ENCODE data around the gene PGAP6. TPM values are rescaled to one million over a fixed set of nuclear protein-coding genes. Genes with fewer than 3 reads are reported as not detected.
"Not testable (repeated sequence)": the region's sequence is repeated elsewhere in the genome, so short reads cannot be mapped to it uniquely, and the experiment has no call there.

PGAP6 gene
- total RNA-seq, 1 donor = 54.3 TPM

GRCh38 chr16:379183-379960, 2.4 kb downstream of the PGAP6 start:
- no peak overlapping the region for H3K4me2 ChIP-seq (ENCODE audit: insufficient read depth, low read length)
- peaks cover 15% of the 10 kb centered on the region for H4K20me1 ChIP-seq (ENCODE audit: insufficient read depth, low read length)
- H3K27ac ChIP-seq (ENCODE audit: low read depth, low read length) = no peak overlapping the region
- H3K9me3 ChIP-seq (ENCODE audit: low read depth, low read length) = no peaks in the 10 kb centered on the region
- H2AFZ ChIP-seq (ENCODE audit: low read length) = no peak overlapping the region
- no peak overlapping the region for H3K4me3 ChIP-seq (ENCODE audit: insufficient read depth, low read length)
- H3K27me3 ChIP-seq (ENCODE audit: insufficient read depth, low read length) = no peaks in the 10 kb centered on the region
- H3K4me1 ChIP-seq (ENCODE audit: insufficient read depth, low read length) = peaks cover 2% of the 10 kb centered on the region
- peaks cover 30% of the 10 kb centered on the region for H3K79me2 ChIP-seq (ENCODE audit: insufficient read depth, low read length)
- H3K36me3 ChIP-seq (ENCODE audit: insufficient read depth, low read length) = peaks cover 21% of the 10 kb centered on the region
- DNase-seq (ENCODE audit: insufficient read length, low spot score, missing footprints) = no peak
- no peak for TF ChIP-seq CTCF (IDR thresholded peaks at IDR 0.05; ENCODE audit: extremely low read depth, low read depth, low read length)

- no peak overlapping the region for H3K4me3 ChIP-seq (ENCODE audit: insufficient read depth, low read length)
- DNase-seq (ENCODE audit: insufficient read length, low spot score, missing footprints) = no peak
- TF ChIP-seq CTCF (IDR thresholded peaks at IDR 0.05; ENCODE audit: extremely low read depth, low read depth, low read length) = no peak
- H3K4me1 ChIP-seq (ENCODE audit: insufficient read depth, low read length) = peaks cover 2% of the 10 kb centered on the region
- H3K36me3 ChIP-seq (ENCODE audit: insufficient read depth, low read length) = peaks cover 22% of the 10 kb centered on the region
- no peaks in the 10 kb centered on the region for H3K9me3 ChIP-seq (ENCODE audit: low read depth, low read length)
- no peaks in the 10 kb centered on the region for H3K27me3 ChIP-seq (ENCODE audit: insufficient read depth, low read length)
- H3K4me2 ChIP-seq (ENCODE audit: insufficient read depth, low read length) = no peak overlapping the region
- H4K20me1 ChIP-seq (ENCODE audit: insufficient read depth, low read length) = peaks cover 15% of the 10 kb centered on the region
- H3K27ac ChIP-seq (ENCODE audit: low read depth, low read length) = no peak overlapping the region
- H2AFZ ChIP-seq (ENCODE audit: low read length) = no peak overlapping the region
- peaks cover 30% of the 10 kb centered on the region for H3K79me2 ChIP-seq (ENCODE audit: insufficient read depth, low read length)
Observed at GRCh38 chr16:378821-379182, 3.0 kb downstream of the PGAP6 start.

GRCh38 chr16:378113-378820, 3.5 kb downstream of the PGAP6 start:
- not testable (repeated sequence) for H3K27me3 ChIP-seq (ENCODE audit: insufficient read depth, low read length); H2AFZ ChIP-seq (ENCODE audit: low read length); H3K4me2 ChIP-seq (ENCODE audit: insufficient read depth, low read length); DNase-seq (ENCODE audit: insufficient read length, low spot score, missing footprints); H3K27ac ChIP-seq (ENCODE audit: low read depth, low read length); H3K4me1 ChIP-seq (ENCODE audit: insufficient read depth, low read length); H3K9me3 ChIP-seq (ENCODE audit: low read depth, low read length); H3K4me3 ChIP-seq (ENCODE audit: insufficient read depth, low read length)
- Histone ChIP-seq H4K20me1 (ENCODE audit: insufficient read depth, low read length) (peaks cover 15% of the 10 kb centered on the region), H3K79me2 (ENCODE audit: insufficient read depth, low read length) (peaks cover 30% of the 10 kb centered on the region), H3K36me3 (ENCODE audit: insufficient read depth, low read length) (peaks cover 22% of the 10 kb centered on the region)

GRCh38 chr16:377419-377951, 4.3 kb downstream of the PGAP6 start:
- peaks cover 22% of the 10 kb centered on the region for H3K36me3 ChIP-seq (ENCODE audit: insufficient read depth, low read length)

More at GRCh38 chr16:377419-377951, 4.3 kb downstream of the PGAP6 start:
- H3K27me3 ChIP-seq (ENCODE audit: insufficient read depth, low read length) = no peaks in the 10 kb centered on the region
- no peak for DNase-seq (ENCODE audit: insufficient read length, low spot score, missing footprints)
- peaks cover 30% of the 10 kb centered on the region for H3K79me2 ChIP-seq (ENCODE audit: insufficient read depth, low read length)
- H3K4me2 ChIP-seq (ENCODE audit: insufficient read depth, low read length) = no peak overlapping the region
- no peak overlapping the region for H2AFZ ChIP-seq (ENCODE audit: low read length)
- H4K20me1 ChIP-seq (ENCODE audit: insufficient read depth, low read length) = peaks cover 15% of the 10 kb centered on the region
- no peaks in the 10 kb centered on the region for H3K4me1 ChIP-seq (ENCODE audit: insufficient read depth, low read length)
- no peaks in the 10 kb centered on the region for H3K9me3 ChIP-seq (ENCODE audit: low read depth, low read length)
- H3K4me3 ChIP-seq (ENCODE audit: insufficient read depth, low read length) = no peak overlapping the region
- no peak for TF ChIP-seq CTCF (IDR thresholded peaks at IDR 0.05; ENCODE audit: extremely low read depth, low read depth, low read length)
- H3K27ac ChIP-seq (ENCODE audit: low read depth, low read length) = no peak overlapping the region
